Parathyroid adenoma (tissue), 2 donors: ENCODE results near the gene ITGB1.

Experiments
- H2AFZ ChIP-seq: fragments of 300-600 bp; sonication (generic); one replicate; pipeline ENCODE4 v1.7.0; 2017; ENCODE audit warnings: antibody characterized with exemption, mild to moderate bottlenecking
- H3K27ac ChIP-seq: fragments of 300-600 bp; sonication (generic); one replicate; pipeline ENCODE4 v1.7.0; 2017
- H3K27me3 ChIP-seq: fragments of 300-600 bp; sonication (generic); one replicate; pipeline ENCODE4 v1.7.0; 2017; ENCODE audit warnings: low read length; ENCODE audit not compliant: control insufficient read depth, insufficient read depth
- H3K36me3 ChIP-seq: fragments of 300-600 bp; sonication (generic); one replicate; pipeline ENCODE4 v1.7.0; 2017; ENCODE audit warnings: low read length; ENCODE audit not compliant: control insufficient read depth, insufficient read depth
- H3K4me1 ChIP-seq: fragments of 300-600 bp; sonication (generic); one replicate; pipeline ENCODE4 v1.7.0; 2017; ENCODE audit warnings: control low read depth
- H3K4me2 ChIP-seq: fragments of 300-600 bp; sonication (generic); one replicate; pipeline ENCODE4 v1.7.0; 2017; ENCODE audit warnings: low read length
- H3K4me3 ChIP-seq: fragments of 300-600 bp; sonication (generic); one replicate; pipeline ENCODE4 v1.7.0; 2017; ENCODE audit warnings: low read depth, low read length
- H3K79me2 ChIP-seq: fragments of 300-600 bp; sonication (generic); one replicate; pipeline ENCODE4 v1.7.0; 2017; ENCODE audit warnings: control low read depth
- H3K9ac ChIP-seq: fragments of 300-600 bp; sonication (generic); one replicate; pipeline ENCODE4 v1.7.0; 2017; ENCODE audit warnings: mild to moderate bottlenecking
- H3K9me3 ChIP-seq: fragments of 300-600 bp; sonication (generic); one replicate; pipeline ENCODE4 v1.7.0; 2017; ENCODE audit warnings: low read length; ENCODE audit not compliant: control insufficient read depth
- TF ChIP-seq, protein P1 (sequence below): fragments of 300-600 bp; sonication (generic); IDR thresholded peaks from one replicate; pipeline ENCODE4 v1.7.0; 2017; ENCODE audit warnings: antibody characterized with exemption, mild to moderate bottlenecking
- donor health status: primary hyperparathyroidism.

Gene ITGB1

DNA sequence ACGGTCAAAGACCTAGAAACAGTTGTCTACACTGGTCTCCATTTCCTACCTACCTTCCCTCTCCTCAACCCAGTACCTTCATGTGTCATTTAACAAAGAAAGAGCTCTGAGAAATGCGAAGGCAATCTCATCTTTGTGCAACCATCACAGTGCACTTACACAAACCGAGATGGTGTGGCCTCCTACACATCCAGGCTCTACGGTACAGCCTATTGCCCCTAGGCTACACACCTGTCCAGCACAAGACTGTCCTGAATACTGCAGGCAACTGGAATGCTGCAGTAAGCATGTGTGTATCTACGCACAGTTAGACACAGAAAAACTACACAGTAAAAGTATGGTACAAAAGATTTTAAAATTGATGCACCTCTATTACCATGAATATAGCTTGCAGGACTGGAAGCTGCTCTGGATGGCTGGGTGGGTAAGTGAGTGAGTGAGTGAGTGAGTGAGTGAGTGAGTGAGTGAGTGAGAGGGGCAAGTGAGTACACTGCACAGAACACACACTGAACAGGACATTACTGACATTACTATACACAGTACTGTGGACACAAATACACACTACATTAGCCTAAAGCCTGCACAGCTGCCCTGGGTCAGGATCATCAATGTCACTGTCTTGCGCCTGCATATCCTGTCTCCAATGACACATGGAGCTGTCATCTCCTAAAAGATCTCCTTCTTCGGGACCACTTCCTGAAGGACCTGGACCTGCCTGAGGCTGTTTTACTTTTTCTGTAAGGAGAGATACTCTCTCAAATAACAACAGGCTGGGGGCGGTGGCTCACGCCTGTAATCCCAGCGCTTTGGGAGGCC, 18.5 kb downstream of the ITGB1 start:
- Histone ChIP-seq H3K9me3 (no peaks in the 10 kb centered on the region), H3K4me1 (peaks cover 49% of the 10 kb centered on the region), H3K4me2 (no peak overlapping the region), H3K27me3 (no peaks in the 10 kb centered on the region), H3K27ac (peak overlapping the region; percentile 90), H3K9ac (no peak overlapping the region), H2AFZ (no peak overlapping the region), H3K4me3 (no peak overlapping the region), H3K79me2 (peaks cover 57% of the 10 kb centered on the region), H3K36me3 (no peaks in the 10 kb centered on the region)
- TF ChIP-seq, protein P1, sequence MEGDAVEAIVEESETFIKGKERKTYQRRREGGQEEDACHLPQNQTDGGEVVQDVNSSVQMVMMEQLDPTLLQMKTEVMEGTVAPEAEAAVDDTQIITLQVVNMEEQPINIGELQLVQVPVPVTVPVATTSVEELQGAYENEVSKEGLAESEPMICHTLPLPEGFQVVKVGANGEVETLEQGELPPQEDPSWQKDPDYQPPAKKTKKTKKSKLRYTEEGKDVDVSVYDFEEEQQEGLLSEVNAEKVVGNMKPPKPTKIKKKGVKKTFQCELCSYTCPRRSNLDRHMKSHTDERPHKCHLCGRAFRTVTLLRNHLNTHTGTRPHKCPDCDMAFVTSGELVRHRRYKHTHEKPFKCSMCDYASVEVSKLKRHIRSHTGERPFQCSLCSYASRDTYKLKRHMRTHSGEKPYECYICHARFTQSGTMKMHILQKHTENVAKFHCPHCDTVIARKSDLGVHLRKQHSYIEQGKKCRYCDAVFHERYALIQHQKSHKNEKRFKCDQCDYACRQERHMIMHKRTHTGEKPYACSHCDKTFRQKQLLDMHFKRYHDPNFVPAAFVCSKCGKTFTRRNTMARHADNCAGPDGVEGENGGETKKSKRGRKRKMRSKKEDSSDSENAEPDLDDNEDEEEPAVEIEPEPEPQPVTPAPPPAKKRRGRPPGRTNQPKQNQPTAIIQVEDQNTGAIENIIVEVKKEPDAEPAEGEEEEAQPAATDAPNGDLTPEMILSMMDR, result no peak

DNA sequence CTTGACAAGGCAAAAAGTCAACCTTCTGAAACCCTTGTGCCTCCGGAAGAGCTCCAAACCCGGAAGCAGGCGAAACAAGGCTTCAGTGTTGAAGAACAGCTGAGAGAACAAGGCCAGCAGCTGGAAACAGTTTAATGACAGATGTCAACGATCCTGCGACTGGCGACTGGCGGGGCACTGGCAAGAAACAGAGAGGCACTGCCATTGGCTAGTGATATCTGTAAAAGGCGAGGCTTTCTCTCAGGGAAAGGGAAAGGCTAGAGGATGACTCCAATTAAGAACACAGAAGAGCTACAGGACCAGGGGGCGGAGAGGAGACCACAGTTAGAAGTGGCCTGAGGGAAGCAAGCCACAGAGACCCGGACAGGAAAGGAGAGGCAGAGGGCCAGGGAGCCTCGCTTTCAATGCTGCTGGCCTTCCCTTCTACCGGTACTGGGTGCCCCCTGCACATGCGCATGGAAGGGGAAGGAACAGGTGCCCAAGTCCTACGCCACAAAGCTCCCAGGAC, 19.4 kb downstream of the ITGB1 start:
- peaks cover 52% of the 10 kb centered on the region for H3K79me2 ChIP-seq
- H3K36me3 ChIP-seq, result no peaks in the 10 kb centered on the region
- H3K9ac ChIP-seq, result no peak overlapping the region
- TF ChIP-seq, protein P1, result no peak
- H3K9me3 ChIP-seq, result no peaks in the 10 kb centered on the region
- peak overlapping the region; percentile 90 for H3K27ac ChIP-seq
- H2AFZ ChIP-seq, result peak overlapping the region; percentile 43
- no peak overlapping the region for H3K4me3 ChIP-seq
- peak overlapping the region; percentile 9 for H3K4me2 ChIP-seq
- H3K27me3 ChIP-seq, result no peaks in the 10 kb centered on the region
- H3K4me1 ChIP-seq, result peaks cover 42% of the 10 kb centered on the region

DNA sequence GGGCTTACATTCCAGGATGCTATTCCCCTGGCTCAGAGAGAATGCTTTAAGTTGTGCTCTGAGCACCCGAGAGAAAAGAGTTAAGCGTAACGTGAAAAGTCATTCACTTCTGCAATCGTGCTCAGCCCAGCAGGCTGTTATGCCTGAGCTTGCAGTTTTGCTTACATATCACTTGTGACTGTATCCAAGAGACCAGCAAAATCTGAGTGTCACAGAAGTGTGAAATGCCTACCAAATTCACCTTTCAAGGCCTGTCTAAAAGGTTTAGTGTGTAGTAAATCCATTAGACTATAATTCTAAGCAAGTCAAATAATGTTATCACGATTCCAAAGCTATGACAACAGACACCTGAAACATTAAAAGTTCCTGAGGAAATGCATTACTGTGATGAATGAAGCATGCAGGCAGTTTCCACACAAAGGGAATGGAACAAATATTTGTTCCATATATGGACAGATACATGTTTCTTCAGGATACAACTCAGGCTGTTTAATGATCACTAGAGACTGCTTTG, 20.1 kb downstream of the ITGB1 start:
- peak overlapping the region; percentile 2 for H3K4me3 ChIP-seq
- peak overlapping the region; percentile 90 for H3K27ac ChIP-seq
- H3K4me2 ChIP-seq, result peak overlapping the region; percentile 16
- no peak overlapping the region for H3K9ac ChIP-seq
- no peaks in the 10 kb centered on the region for H3K27me3 ChIP-seq
- TF ChIP-seq, protein P1, result no peak
- H3K36me3 ChIP-seq, result no peaks in the 10 kb centered on the region
- peaks cover 49% of the 10 kb centered on the region for H3K79me2 ChIP-seq
- peak overlapping the region; percentile 43 for H2AFZ ChIP-seq
- peaks cover 37% of the 10 kb centered on the region for H3K4me1 ChIP-seq
- H3K9me3 ChIP-seq, result no peaks in the 10 kb centered on the region

DNA sequence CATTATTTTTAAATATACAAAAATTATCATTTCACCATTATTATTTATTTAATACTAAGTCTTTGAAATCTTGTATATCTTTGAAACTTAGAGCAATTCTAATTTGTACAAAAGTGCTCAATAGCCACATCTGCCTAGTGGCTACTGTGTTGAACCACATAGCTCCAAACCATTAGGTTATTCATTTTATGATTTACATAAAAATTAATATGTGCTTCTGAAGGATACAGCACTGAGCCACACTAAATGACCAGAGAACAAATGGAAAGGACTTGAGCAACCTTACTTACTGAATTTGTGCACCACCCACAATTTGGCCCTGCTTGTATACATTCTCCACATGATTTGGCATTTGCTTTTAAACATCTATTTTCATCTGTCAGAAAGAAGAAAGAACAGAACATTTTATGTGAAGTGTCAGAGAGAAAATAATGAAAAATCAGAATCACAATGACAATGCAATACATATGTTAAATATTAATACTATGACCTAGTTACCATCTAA, 25.8 kb downstream of the ITGB1 start:
- no peak overlapping the region for H2AFZ ChIP-seq
- H3K4me2 ChIP-seq, result no peak overlapping the region
- TF ChIP-seq, protein P1, result no peak
- H3K27me3 ChIP-seq, result no peaks in the 10 kb centered on the region
- no peaks in the 10 kb centered on the region for H3K9me3 ChIP-seq
- H3K4me3 ChIP-seq, result no peak overlapping the region
- H3K36me3 ChIP-seq, result no peaks in the 10 kb centered on the region
- peaks cover 8% of the 10 kb centered on the region for H3K4me1 ChIP-seq
- H3K9ac ChIP-seq, result no peak overlapping the region
- peaks cover 31% of the 10 kb centered on the region for H3K79me2 ChIP-seq
- H3K27ac ChIP-seq, result no peak overlapping the region
